ENCODE data around the gene PDZRN3. TPM values are rescaled to one million over a fixed set of nuclear protein-coding genes. Genes with fewer than 3 reads are reported as not detected.
A peak's percentile ranks its signal among the peaks of the same experiment; 100 is the strongest.

PDZRN3 gene
- total and polyA plus RNA-seq, 4 donors = 33.6 to 86.3 (median 52.6) TPM

GRCh38 chr3:73577704-73578103 lies 47.0 kb downstream of the PDZRN3 start:
- 94 to 95% methylated on average over 5 of the region's 5 CpGs for WGBS, 2 donors
- Histone ChIP-seq H3K27ac (ENCODE audit: low read depth in 1 of 2, low read length in 2 of 2) (peak overlapping the region in 1 of 2 donors; percentile 1), H3K27me3 (ENCODE audit: control insufficient read depth in 1 of 2, insufficient read depth in 2 of 2, low read length in 1 of 2) (no peaks in the 10 kb centered on the region), H3K9me3 (ENCODE audit: control insufficient read depth, low read length) (no peaks in the 10 kb centered on the region), H3K4me3 (ENCODE audit: low read length in 2 of 2) (no peak overlapping the region), H3K36me3 (ENCODE audit: control insufficient read depth in 1 of 2, insufficient read depth in 2 of 2, low read length in 1 of 2) (no peaks in the 10 kb centered on the region), H3K4me1 (ENCODE audit: control insufficient read depth in 1 of 2, insufficient read depth in 2 of 2, low read length in 2 of 2) (peaks cover 5% of the 10 kb centered on the region in 2 donors)
- intact Hi-C loops (cut with DNase I) = no loop called here
- ATAC-seq (ENCODE audit: low FRiP score) (no peak), DNase-seq (no peak)

GRCh38 chr3:73576999-73577461 lies 47.7 kb downstream of the PDZRN3 start:
- ATAC-seq (ENCODE audit: low FRiP score) (no peak), DNase-seq (no peak)
- H3K27ac ChIP-seq (ENCODE audit: low read depth in 1 of 2, low read length in 2 of 2) = no peak overlapping the region
- H3K27me3 ChIP-seq (ENCODE audit: control insufficient read depth in 1 of 2, insufficient read depth in 2 of 2, low read length in 1 of 2) = no peaks in the 10 kb centered on the region
- 38 to 47% methylated on average over 4 of the region's 4 CpGs for WGBS, 2 donors
- H3K4me1 ChIP-seq (ENCODE audit: control insufficient read depth in 1 of 2, insufficient read depth in 2 of 2, low read length in 2 of 2) = peaks cover 8 to 10% of the 10 kb centered on the region in 2 donors
- H3K4me3 ChIP-seq (ENCODE audit: low read length in 2 of 2) = no peak overlapping the region
- no peaks in the 10 kb centered on the region for H3K9me3 ChIP-seq (ENCODE audit: control insufficient read depth, low read length)
- no peaks in the 10 kb centered on the region for H3K36me3 ChIP-seq (ENCODE audit: control insufficient read depth in 1 of 2, insufficient read depth in 2 of 2, low read length in 1 of 2)
- intact Hi-C loops (cut with DNase I) = no loop called here

GRCh38 chr3:73575953-73576352 lies 48.8 kb downstream of the PDZRN3 start:
- 85 to 87% methylated on average over 3 of the region's 3 CpGs for WGBS, 2 donors
- Histone ChIP-seq H3K27me3 (ENCODE audit: control insufficient read depth in 1 of 2, insufficient read depth in 2 of 2, low read length in 1 of 2) (no peaks in the 10 kb centered on the region), H3K9me3 (ENCODE audit: control insufficient read depth, low read length) (no peaks in the 10 kb centered on the region), H3K27ac (ENCODE audit: low read depth in 1 of 2, low read length in 2 of 2) (no peak overlapping the region), H3K4me1 (ENCODE audit: control insufficient read depth in 1 of 2, insufficient read depth in 2 of 2, low read length in 2 of 2) (peaks cover 8 to 14% of the 10 kb centered on the region in 2 donors), H3K36me3 (ENCODE audit: control insufficient read depth in 1 of 2, insufficient read depth in 2 of 2, low read length in 1 of 2) (no peaks in the 10 kb centered on the region), H3K4me3 (ENCODE audit: low read length in 2 of 2) (no peak overlapping the region)
- intact Hi-C loops (cut with DNase I) = no loop called here
- no peak for ATAC-seq (ENCODE audit: low FRiP score)
- DNase-seq = no peak

- DNase-seq (no peak), ATAC-seq (ENCODE audit: low FRiP score) (no peak)
- Histone ChIP-seq H3K36me3 (ENCODE audit: control insufficient read depth in 1 of 2, insufficient read depth in 2 of 2, low read length in 1 of 2) (no peaks in the 10 kb centered on the region), H3K4me1 (ENCODE audit: control insufficient read depth in 1 of 2, insufficient read depth in 2 of 2, low read length in 2 of 2) (peaks cover 8 to 14% of the 10 kb centered on the region in 2 donors), H3K27ac (ENCODE audit: low read depth in 1 of 2, low read length in 2 of 2) (no peak overlapping the region), H3K4me3 (ENCODE audit: low read length in 2 of 2) (no peak overlapping the region), H3K27me3 (ENCODE audit: control insufficient read depth in 1 of 2, insufficient read depth in 2 of 2, low read length in 1 of 2) (no peaks in the 10 kb centered on the region), H3K9me3 (ENCODE audit: control insufficient read depth, low read length) (no peaks in the 10 kb centered on the region)
- WGBS, 2 donors = 34 to 51% methylated on average over 2 of the region's 2 CpGs
- intact Hi-C loops (cut with DNase I) = no loop called here
Observed at GRCh38 chr3:73575519-73575918, 49.2 kb downstream of the PDZRN3 start.

GRCh38 chr3:73573204-73573603 lies 51.5 kb downstream of the PDZRN3 start:
- H3K4me1 ChIP-seq (ENCODE audit: control insufficient read depth in 1 of 2, insufficient read depth in 2 of 2, low read length in 2 of 2) = peaks cover 8 to 14% of the 10 kb centered on the region in 2 donors
- no peak for DNase-seq

GRCh38 chr3:73572368-73572767 lies 52.4 kb downstream of the PDZRN3 start:
- ATAC-seq (ENCODE audit: low FRiP score) (no peak), DNase-seq (no peak)
- intact Hi-C loops (cut with DNase I) = loop anchor here in 1 of 2 donors (5.0 kb wide), 1 partner anchor 50 kb away; the partner anchor contains the start of gene PDZRN3
- no peak overlapping the region for H3K4me3 ChIP-seq (ENCODE audit: low read length in 2 of 2)
- WGBS, 2 donors = 47 to 51% methylated on average over 3 of the region's 3 CpGs
- no peaks in the 10 kb centered on the region for H3K27me3 ChIP-seq (ENCODE audit: control insufficient read depth in 1 of 2, insufficient read depth in 2 of 2, low read length in 1 of 2)
- H3K27ac ChIP-seq (ENCODE audit: low read depth in 1 of 2, low read length in 2 of 2) = peak overlapping the region in 1 of 2 donors; percentile 16
- H3K9me3 ChIP-seq (ENCODE audit: control insufficient read depth, low read length) = no peaks in the 10 kb centered on the region
- peaks cover 7 to 14% of the 10 kb centered on the region in 2 donors for H3K4me1 ChIP-seq (ENCODE audit: control insufficient read depth in 1 of 2, insufficient read depth in 2 of 2, low read length in 2 of 2)
- H3K36me3 ChIP-seq (ENCODE audit: control insufficient read depth in 1 of 2, insufficient read depth in 2 of 2, low read length in 1 of 2) = no peaks in the 10 kb centered on the region

More at GRCh38 chr3:73573204-73573603, 51.5 kb downstream of the PDZRN3 start:
- Histone ChIP-seq H3K4me3 (ENCODE audit: low read length in 2 of 2) (no peak overlapping the region), H3K9me3 (ENCODE audit: control insufficient read depth, low read length) (no peaks in the 10 kb centered on the region), H3K27me3 (ENCODE audit: control insufficient read depth in 1 of 2, insufficient read depth in 2 of 2, low read length in 1 of 2) (no peaks in the 10 kb centered on the region), H3K36me3 (ENCODE audit: control insufficient read depth in 1 of 2, insufficient read depth in 2 of 2, low read length in 1 of 2) (no peaks in the 10 kb centered on the region), H3K27ac (ENCODE audit: low read depth in 1 of 2, low read length in 2 of 2) (peak overlapping the region in 1 of 2 donors; percentile 33)
- no peak for ATAC-seq (ENCODE audit: low FRiP score)
- WGBS, 2 donors = 90 to 91% methylated on average over 2 of the region's 2 CpGs
- intact Hi-C loops (cut with DNase I) = loop anchor here in 1 of 2 donors (5.0 kb wide), 1 partner anchor 49 kb away; the partner anchor contains the start of gene PDZRN3

- H3K27ac ChIP-seq (ENCODE audit: low read depth in 1 of 2, low read length in 2 of 2) = peak overlapping the region in 1 of 2 donors; percentile 79
- H3K9me3 ChIP-seq (ENCODE audit: control insufficient read depth, low read length) = no peaks in the 10 kb centered on the region
- intact Hi-C loops (cut with DNase I) = loop anchor here in 1 of 2 donors (5.0 kb wide), 1 partner anchor 51 kb away; the partner anchor contains the start of gene PDZRN3
- no peaks in the 10 kb centered on the region for H3K27me3 ChIP-seq (ENCODE audit: control insufficient read depth in 1 of 2, insufficient read depth in 2 of 2, low read length in 1 of 2)
- H3K36me3 ChIP-seq (ENCODE audit: control insufficient read depth in 1 of 2, insufficient read depth in 2 of 2, low read length in 1 of 2) = no peaks in the 10 kb centered on the region
- peaks cover 7 to 14% of the 10 kb centered on the region in 2 donors for H3K4me1 ChIP-seq (ENCODE audit: control insufficient read depth in 1 of 2, insufficient read depth in 2 of 2, low read length in 2 of 2)
- ATAC-seq (ENCODE audit: low FRiP score) (no peak), DNase-seq (no peak)
- WGBS, 2 donors = 11 to 19% methylated on average over 10 of the region's 10 CpGs
- no peak overlapping the region for H3K4me3 ChIP-seq (ENCODE audit: low read length in 2 of 2)
Observed at GRCh38 chr3:73571238-73571794, 53.4 kb downstream of the PDZRN3 start.

- H3K4me3 ChIP-seq (ENCODE audit: low read length in 2 of 2) = no peak overlapping the region
- DNase-seq = no peak
- H3K9me3 ChIP-seq (ENCODE audit: control insufficient read depth, low read length) = no peaks in the 10 kb centered on the region
- H3K4me1 ChIP-seq (ENCODE audit: control insufficient read depth in 1 of 2, insufficient read depth in 2 of 2, low read length in 2 of 2) = peaks cover 5 to 16% of the 10 kb centered on the region in 2 donors
- H3K27ac ChIP-seq (ENCODE audit: low read depth in 1 of 2, low read length in 2 of 2) = peak overlapping the region in 1 of 2 donors; percentile 48
- no peaks in the 10 kb centered on the region for H3K36me3 ChIP-seq (ENCODE audit: control insufficient read depth in 1 of 2, insufficient read depth in 2 of 2, low read length in 1 of 2)
- intact Hi-C loops (cut with DNase I) = no loop called here
- H3K27me3 ChIP-seq (ENCODE audit: control insufficient read depth in 1 of 2, insufficient read depth in 2 of 2, low read length in 1 of 2) = no peaks in the 10 kb centered on the region
- WGBS, 2 donors = 84 to 89% methylated on average over 8 of the region's 8 CpGs
- ATAC-seq (ENCODE audit: low FRiP score) = peak; percentile 33
Observed at GRCh38 chr3:73569246-73569760, 55.4 kb downstream of the PDZRN3 start.

GRCh38 chr3:73568371-73568862 lies 56.3 kb downstream of the PDZRN3 start:
- Histone ChIP-seq H3K4me3 (ENCODE audit: low read length in 2 of 2) (no peak overlapping the region), H3K9me3 (ENCODE audit: control insufficient read depth, low read length) (no peaks in the 10 kb centered on the region), H3K36me3 (ENCODE audit: control insufficient read depth in 1 of 2, insufficient read depth in 2 of 2, low read length in 1 of 2) (no peaks in the 10 kb centered on the region), H3K27me3 (ENCODE audit: control insufficient read depth in 1 of 2, insufficient read depth in 2 of 2, low read length in 1 of 2) (no peaks in the 10 kb centered on the region), H3K27ac (ENCODE audit: low read depth in 1 of 2, low read length in 2 of 2) (peak overlapping the region in 1 of 2 donors; percentile 48), H3K4me1 (ENCODE audit: control insufficient read depth in 1 of 2, insufficient read depth in 2 of 2, low read length in 2 of 2) (peaks cover 6 to 18% of the 10 kb centered on the region in 2 donors)
- intact Hi-C loops (cut with DNase I) = no loop called here
- DNase-seq (no peak), ATAC-seq (ENCODE audit: low FRiP score) (no peak)
- WGBS, 2 donors = 26 to 28% methylated on average over 5 of the region's 5 CpGs

Measured in aorta (tissue), 5 donors.